Measurements from ENCODE around the gene TRNP1.

The TRNP1 gene

DNA sequence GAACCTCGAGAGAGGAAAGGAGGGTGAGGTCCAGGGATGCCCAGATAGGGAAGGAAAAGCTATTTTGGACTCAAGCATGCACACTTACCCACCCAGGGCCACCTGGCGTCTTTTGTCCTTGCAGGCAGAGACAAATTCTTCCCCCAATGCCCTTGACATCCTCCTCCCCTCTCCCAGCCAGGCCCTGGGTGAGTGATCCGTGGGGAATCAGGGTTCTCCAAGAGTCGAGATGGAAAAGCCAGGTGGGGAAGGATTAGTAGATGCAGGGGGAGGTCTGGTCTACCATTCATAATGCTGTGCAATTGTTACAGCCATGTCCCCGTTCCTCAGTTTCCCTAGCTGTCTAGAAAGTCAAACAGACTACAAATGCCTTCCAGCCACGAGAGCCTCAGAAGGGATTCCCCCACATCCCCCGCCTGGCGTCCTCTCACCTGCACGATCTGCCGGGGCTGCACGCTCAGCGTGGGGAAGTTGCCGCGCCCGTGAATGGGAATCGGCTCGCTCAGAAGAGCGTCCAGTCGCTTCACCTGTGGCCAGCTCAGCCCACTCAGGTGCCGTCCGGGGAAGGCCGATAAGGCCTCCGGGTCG, 18.6 kb downstream of the TRNP1 start:
- Mint-ChIP-seq H3K27me3 (peaks cover 14% of the 10 kb centered on the region), H3K36me3 (ENCODE audit: low read depth) (no peaks in the 10 kb centered on the region), H3K4me1 (ENCODE audit: low read depth) (peaks cover 23% of the 10 kb centered on the region), H3K9me3 (no peaks in the 10 kb centered on the region), H3K27ac (no peak overlapping the region), H3K4me3 (no peak overlapping the region)
- intact Hi-C loops (cut with micrococcal nuclease): no loop called here

DNA sequence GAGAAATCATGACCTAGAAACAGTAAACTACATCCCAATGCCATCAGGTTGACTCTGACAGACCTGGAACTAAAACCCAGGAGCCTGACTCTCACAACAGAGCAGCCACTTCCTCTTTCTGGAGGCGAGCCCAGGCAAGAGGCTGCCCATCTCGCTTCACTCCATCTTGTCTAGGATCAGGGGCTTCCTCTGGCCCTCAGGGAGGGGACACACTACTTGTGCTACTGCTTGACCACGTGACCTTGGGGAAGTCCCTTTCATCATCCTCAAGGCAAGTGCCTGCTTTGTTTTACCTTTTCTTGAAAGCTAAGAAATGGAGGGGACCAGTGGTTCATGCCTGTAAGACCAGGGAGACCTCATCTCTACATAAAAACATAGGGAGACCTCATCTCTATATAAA, 21.8 kb downstream of the TRNP1 start:
- Mint-ChIP-seq H3K27me3 (peaks cover 14% of the 10 kb centered on the region), H3K4me3 (no peak overlapping the region), H3K4me1 (ENCODE audit: low read depth) (peaks cover 17% of the 10 kb centered on the region), H3K36me3 (ENCODE audit: low read depth) (no peaks in the 10 kb centered on the region), H3K27ac (no peak overlapping the region), H3K9me3 (no peaks in the 10 kb centered on the region)
- intact Hi-C loops (cut with micrococcal nuclease): no loop called here

DNA sequence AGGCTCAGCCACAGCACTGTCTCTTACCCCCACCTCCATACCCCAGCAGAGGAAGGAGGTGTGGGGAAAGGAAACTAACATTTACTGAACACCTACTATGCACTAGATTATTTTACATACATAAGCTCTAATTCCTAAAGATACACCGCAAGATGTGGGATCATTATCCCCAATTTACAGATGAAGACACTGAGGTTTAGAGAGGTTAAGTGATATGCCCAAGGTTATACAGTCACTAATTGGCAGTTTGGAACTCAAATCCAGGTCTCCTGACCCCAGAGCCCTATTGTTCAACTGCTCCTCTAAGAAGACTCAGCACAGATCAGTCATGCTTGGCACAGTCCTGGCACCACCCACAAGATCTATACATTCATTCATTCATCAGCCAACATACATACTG, 22.9 kb downstream of the TRNP1 start:
- intact Hi-C loops (cut with micrococcal nuclease): no loop called here
- H3K27ac Mint-ChIP-seq: no peak overlapping the region
- H3K9me3 Mint-ChIP-seq: no peaks in the 10 kb centered on the region
- H3K4me3 Mint-ChIP-seq: no peak overlapping the region
- no peaks in the 10 kb centered on the region for H3K36me3 Mint-ChIP-seq (ENCODE audit: low read depth)
- peaks cover 16% of the 10 kb centered on the region for H3K4me1 Mint-ChIP-seq (ENCODE audit: low read depth)
- peaks cover 11% of the 10 kb centered on the region for H3K27me3 Mint-ChIP-seq

DNA sequence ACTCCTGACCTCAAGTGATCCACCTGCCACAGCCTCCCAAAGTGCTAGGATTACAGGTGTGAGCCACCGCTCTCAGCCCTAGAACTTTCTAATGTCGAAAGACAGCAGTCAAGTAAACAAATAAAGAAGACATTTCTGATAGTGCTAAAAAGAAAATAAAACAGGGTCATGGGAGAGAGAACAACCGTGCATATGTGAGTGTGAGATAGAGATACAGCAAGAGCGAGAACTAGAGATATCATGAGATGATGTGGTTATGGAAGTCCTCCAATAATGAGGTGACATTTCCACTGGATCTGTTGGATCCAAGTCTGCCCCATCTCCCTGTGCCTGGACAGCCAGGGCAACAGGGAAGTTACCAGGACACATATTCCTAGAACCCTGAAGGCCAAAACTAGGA, 23.7 kb downstream of the TRNP1 start:
- no peak overlapping the region for H3K27ac Mint-ChIP-seq
- intact Hi-C loops (cut with micrococcal nuclease): no loop called here
- H3K36me3 Mint-ChIP-seq (ENCODE audit: low read depth): no peaks in the 10 kb centered on the region
- peaks cover 3% of the 10 kb centered on the region for H3K27me3 Mint-ChIP-seq
- no peak overlapping the region for H3K4me3 Mint-ChIP-seq
- H3K4me1 Mint-ChIP-seq (ENCODE audit: low read depth): peaks cover 24% of the 10 kb centered on the region
- no peaks in the 10 kb centered on the region for H3K9me3 Mint-ChIP-seq

DNA sequence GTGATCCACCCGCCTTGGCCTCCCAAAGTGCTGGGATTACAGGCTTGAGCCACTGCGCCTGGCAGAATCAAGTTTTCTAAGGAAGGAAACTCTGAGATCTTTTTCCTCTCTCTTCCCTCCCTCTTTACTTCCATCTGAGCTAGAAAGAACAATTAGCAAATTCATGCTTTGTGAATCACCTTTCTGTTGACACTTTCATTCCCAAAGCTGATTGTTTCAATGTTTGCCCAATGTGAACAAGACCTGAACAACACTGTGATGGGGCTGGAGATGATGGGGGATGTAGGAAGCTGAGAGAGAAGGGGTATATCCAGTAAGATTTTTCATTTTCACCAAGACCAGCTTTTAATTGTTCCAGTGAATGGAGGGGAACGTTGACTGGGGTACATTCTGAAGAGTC, 24.8 kb downstream of the TRNP1 start:
- H3K27me3 Mint-ChIP-seq: peaks cover 2% of the 10 kb centered on the region
- no peaks in the 10 kb centered on the region for H3K9me3 Mint-ChIP-seq
- no peak overlapping the region for H3K27ac Mint-ChIP-seq
- intact Hi-C loops (cut with micrococcal nuclease): no loop called here
- H3K36me3 Mint-ChIP-seq (ENCODE audit: low read depth): no peaks in the 10 kb centered on the region
- H3K4me1 Mint-ChIP-seq (ENCODE audit: low read depth): peaks cover 18% of the 10 kb centered on the region
- no peak overlapping the region for H3K4me3 Mint-ChIP-seq

DNA sequence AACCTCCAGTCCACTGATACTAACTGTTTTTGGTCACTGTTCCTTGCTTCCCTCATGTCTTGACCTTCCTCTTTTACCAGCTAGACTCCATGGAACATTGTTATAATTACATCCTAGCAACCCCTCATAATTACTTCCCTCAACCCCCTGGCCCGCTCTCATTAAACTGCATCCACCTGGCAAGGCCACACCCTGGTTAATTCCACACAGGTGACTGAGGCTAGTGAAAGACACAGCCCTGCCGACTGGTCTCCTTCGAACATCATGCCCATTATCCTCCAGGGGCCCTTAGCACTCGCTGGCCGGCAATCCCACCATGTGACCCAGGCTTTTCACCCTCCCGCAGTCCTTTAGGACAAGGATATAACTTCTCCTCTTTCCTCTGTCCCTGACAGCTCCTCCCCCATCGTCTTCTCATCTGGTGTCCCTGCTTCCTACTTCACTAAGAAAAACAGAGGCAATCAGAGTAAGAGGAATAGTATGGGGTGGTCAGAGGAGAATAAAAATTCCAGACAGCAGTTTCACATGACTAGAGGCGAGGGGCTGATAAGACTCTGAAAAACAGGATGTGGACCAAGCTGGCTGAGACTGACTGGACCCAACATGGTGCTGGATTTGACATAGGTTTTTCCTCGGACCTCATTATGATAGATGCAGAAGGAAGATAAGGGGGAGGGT, 28.0 kb downstream of the TRNP1 start:
- Mint-ChIP-seq H3K9me3 (no peaks in the 10 kb centered on the region), H3K36me3 (ENCODE audit: low read depth) (no peaks in the 10 kb centered on the region), H3K27me3 (peaks cover 2% of the 10 kb centered on the region), H3K4me1 (ENCODE audit: low read depth) (peaks cover 13% of the 10 kb centered on the region), H3K4me3 (no peak overlapping the region), H3K27ac (no peak overlapping the region)
- intact Hi-C loops (cut with micrococcal nuclease): no loop called here

DNA sequence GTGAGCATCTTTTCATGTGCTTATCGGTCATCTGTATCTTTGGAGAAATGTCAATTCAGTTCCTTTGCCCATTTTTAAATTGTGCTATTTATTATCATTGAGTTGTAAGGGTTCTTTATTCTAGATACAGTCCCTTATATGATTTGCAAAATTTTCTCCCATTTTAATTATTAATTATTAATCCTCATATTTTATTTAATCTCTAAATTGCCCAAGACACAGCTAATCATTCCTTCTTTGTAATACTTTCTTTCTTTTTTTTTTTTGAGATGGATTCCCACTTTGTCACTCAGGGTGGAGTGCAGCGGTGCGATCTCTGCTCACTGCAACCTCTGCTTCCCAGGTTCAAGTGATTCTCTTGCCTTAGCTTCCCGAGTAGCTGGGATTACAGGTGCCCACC, 32.2 kb downstream of the TRNP1 start:
- H3K27me3 Mint-ChIP-seq: peaks cover 8% of the 10 kb centered on the region
- peaks cover 39% of the 10 kb centered on the region for H3K4me1 Mint-ChIP-seq (ENCODE audit: low read depth)
- no peaks in the 10 kb centered on the region for H3K9me3 Mint-ChIP-seq
- no peaks in the 10 kb centered on the region for H3K36me3 Mint-ChIP-seq (ENCODE audit: low read depth)
- H3K27ac Mint-ChIP-seq: no peak overlapping the region
- intact Hi-C loops (cut with micrococcal nuclease): no loop called here
- no peak overlapping the region for H3K4me3 Mint-ChIP-seq

DNA sequence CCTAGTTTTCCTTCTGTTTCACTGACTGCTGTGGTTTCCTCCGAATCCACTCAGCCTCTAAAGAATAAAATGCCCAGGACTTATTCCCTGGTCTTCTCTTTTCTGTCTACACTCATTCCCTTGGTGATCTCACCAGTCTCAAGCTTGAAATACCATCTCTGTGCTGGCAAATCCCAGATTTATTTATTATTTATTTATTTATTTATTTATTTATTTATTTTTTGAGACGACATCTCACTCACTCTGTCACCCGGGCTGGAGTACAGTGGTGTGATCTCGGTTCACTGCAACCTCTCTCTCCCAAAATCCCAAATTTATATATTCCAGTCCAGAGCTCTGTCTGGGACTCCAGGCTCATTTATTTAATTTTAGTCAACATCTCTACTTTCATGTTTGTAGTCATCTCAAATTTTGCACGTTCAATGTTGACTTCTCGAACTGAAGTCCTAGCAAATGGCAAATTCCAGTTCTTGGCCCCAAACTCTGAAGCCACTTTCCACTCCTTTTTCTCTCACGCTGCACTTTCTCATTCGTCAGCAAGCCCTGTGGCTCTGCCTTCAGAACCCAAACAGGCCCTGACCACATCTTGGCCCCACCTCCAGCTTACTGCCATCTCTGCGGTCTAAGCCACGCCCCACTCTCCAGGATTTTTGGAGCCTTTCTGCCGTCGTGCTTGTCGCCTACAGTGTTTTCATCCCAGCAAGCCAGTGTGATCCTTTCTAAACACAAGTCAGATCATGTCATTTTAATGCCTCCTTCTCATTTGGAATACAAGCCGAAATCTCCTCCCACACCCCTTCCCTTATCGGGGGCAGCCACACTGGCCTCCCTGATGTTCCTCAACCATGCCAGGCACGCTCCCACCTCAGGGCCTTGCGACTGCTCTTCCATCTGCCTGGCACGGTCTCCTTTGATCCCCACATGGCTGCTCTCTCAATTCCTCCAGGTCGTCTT, 33.4 kb downstream of the TRNP1 start:
- no peaks in the 10 kb centered on the region for H3K9me3 Mint-ChIP-seq
- no peak overlapping the region for H3K4me3 Mint-ChIP-seq
- H3K27me3 Mint-ChIP-seq: peaks cover 8% of the 10 kb centered on the region
- H3K36me3 Mint-ChIP-seq (ENCODE audit: low read depth): no peaks in the 10 kb centered on the region
- H3K27ac Mint-ChIP-seq: peak overlapping the region; percentile 55
- intact Hi-C loops (cut with micrococcal nuclease): no loop called here
- H3K4me1 Mint-ChIP-seq (ENCODE audit: low read depth): peaks cover 36% of the 10 kb centered on the region

DNA sequence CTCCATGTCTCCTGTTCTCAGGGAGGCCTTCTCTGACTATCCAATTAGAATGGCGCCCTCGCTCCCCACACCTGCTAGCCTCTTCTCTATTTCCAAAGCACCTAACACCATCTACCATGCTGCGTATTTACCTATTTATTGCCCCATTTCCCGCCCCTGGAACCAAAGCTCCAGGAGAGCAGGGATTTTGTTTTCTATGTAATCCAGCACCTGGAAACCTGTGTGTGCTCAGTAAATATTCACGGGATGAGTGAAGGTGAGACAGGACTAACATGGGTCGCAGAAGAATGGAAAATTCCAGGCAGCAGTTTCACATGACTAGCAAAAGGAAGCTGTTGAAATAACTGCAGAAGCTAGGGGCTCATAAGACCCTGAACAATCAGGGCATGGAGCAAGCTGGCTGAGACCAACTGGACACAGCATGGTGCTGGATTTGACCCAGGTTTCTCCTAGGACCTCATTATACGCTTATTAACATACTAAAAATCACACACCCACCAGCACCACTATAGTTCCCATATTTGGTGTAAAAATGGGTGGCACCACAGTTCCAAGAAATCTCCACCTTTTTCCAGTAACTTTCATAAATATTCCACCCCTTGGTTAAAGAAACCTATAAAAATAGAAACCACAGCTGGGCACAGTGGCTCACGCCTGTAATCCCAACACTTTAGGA, 34.2 kb downstream of the TRNP1 start:
- Mint-ChIP-seq H3K9me3 (no peaks in the 10 kb centered on the region), H3K4me1 (ENCODE audit: low read depth) (peaks cover 36% of the 10 kb centered on the region), H3K4me3 (peak overlapping the region; percentile 9), H3K36me3 (ENCODE audit: low read depth) (no peaks in the 10 kb centered on the region), H3K27ac (peak overlapping the region; percentile 55), H3K27me3 (peaks cover 8% of the 10 kb centered on the region)
- intact Hi-C loops (cut with micrococcal nuclease): no loop called here

DNA sequence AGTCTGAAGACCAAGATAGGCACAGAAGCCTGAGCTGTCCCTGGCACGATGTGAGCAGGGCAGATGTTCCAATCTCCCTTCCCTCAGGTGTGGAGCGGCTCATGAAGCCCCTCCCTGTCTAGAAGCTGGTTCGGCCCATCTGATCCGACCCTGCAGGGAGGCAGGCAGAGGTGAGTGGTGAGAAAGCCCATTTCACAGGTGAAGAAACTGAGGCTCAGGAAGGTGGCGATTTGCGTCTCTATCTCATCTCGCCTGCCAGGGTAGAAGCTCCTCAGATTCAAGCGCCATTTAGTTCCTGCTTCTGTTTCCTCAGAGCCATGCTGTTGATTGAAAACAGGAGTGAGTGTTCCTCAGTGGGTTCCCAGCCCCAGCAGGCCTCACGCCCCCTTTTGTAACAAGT, 36.0 kb downstream of the TRNP1 start:
- intact Hi-C loops (cut with micrococcal nuclease): no loop called here
- Mint-ChIP-seq H3K4me1 (ENCODE audit: low read depth) (peaks cover 36% of the 10 kb centered on the region), H3K27me3 (peaks cover 6% of the 10 kb centered on the region), H3K36me3 (ENCODE audit: low read depth) (no peaks in the 10 kb centered on the region), H3K9me3 (no peaks in the 10 kb centered on the region), H3K27ac (no peak overlapping the region), H3K4me3 (no peak overlapping the region)

DNA sequence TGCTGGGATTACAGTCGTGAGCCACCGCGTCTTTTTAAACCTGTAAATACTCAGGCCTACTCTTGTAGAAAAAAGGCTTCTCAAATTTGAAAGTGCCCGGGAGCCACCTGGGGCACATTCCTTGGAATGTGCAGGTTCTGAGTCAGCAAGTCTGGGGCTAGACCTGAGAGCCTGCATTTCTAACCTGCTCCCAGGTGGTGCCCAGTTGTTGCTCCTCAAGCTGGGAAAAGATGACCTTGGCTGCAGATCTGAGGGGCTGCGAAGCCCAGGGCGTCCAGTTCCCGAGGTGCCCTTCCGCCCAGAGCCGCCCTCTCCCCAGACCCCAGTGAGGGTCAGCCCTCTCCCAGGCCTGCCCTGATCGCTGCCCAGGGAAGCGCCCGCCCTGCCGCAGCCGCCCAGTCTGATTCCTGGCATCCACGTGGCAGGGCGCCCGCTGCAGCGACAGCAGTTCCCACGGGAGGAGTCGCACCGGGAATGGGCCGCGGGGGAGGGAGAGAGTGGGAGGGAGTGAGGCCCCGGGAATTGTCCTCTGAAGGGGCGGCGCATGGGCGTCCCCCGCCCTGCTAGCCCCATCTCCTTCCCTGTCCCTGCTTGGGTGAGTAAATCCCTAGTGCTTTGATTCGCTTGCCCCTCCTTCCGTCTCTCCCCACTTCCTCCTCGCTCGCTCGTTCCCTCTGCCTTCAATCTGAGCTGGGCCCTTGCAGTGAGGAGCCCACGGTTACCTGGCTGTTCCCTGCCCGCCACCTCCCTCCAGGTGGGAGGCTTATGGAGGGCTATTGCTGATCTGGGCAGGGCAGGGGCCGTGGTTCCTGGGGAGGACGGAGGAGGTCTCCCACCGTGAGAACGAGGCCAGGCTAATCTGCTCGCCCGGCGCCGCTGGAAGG, 38.0 kb downstream of the TRNP1 start:
- H3K27me3 Mint-ChIP-seq: peaks cover 13% of the 10 kb centered on the region
- peaks cover 42% of the 10 kb centered on the region for H3K4me1 Mint-ChIP-seq (ENCODE audit: low read depth)
- intact Hi-C loops (cut with micrococcal nuclease): no loop called here
- H3K27ac Mint-ChIP-seq: peak overlapping the region; percentile 35
- H3K9me3 Mint-ChIP-seq: no peaks in the 10 kb centered on the region
- peak overlapping the region; percentile 40 for H3K4me3 Mint-ChIP-seq
- no peaks in the 10 kb centered on the region for H3K36me3 Mint-ChIP-seq (ENCODE audit: low read depth)

DNA sequence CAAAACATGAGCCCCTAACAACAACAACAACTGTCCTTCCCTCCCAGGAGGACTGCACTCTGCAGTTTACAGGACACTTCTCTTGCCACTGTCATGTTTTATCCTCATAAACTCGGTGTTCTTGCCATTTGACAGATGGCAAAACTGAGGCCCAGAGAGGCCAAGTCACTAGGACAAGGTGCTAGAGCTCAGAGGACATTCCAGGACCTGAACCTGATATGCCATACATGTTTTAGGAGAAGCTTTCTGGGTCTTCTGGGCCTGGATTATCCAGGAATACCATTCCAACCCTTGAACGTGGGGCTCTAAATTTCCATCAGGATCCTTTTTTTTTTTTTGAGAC, 38.6 kb downstream of the TRNP1 start:
- H3K36me3 Mint-ChIP-seq (ENCODE audit: low read depth): no peaks in the 10 kb centered on the region
- intact Hi-C loops (cut with micrococcal nuclease): no loop called here

DNA sequence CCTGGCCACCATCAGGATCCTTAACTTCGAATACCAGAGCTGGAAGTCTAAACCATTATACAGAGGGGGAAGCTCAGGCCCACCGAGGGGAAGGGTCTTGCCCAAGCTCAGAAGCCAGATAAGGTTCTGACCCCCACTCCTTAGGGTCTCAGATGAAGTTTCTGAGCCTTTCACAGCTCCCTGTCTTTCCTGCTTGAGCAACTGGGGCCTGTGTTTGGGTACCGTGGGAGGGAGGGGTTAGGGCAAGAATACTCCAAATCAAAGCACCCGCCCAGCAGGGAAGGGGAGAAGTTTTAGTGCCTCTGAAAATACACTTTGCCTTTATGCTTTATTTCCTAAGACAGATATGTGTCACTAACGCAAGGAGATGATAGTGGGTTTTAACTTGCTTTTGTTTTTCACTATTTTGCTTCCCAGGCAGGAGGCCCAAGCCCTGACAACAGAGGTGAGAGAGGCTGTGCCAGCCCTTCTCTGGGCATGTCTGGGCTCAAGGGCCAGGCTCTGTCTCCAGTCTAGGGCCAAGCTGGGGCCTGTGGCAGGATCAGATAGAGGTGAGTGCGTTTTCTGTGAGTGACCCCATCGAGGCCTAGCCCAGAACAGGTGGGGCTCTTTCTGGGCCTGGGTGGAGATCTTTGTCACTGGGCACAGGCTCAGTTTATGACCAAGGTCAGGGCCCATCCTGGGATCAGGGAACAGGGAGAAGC, 39.7 kb downstream of the TRNP1 start:
- H3K36me3 Mint-ChIP-seq (ENCODE audit: low read depth): no peaks in the 10 kb centered on the region
- no peaks in the 10 kb centered on the region for H3K9me3 Mint-ChIP-seq
- H3K4me1 Mint-ChIP-seq (ENCODE audit: low read depth): peaks cover 39% of the 10 kb centered on the region
- peaks cover 9% of the 10 kb centered on the region for H3K27me3 Mint-ChIP-seq
- H3K4me3 Mint-ChIP-seq: no peak overlapping the region
- H3K27ac Mint-ChIP-seq: no peak overlapping the region
- intact Hi-C loops (cut with micrococcal nuclease): no loop called here

More for the DNA sequence above, 38.6 kb downstream of the TRNP1 start:
- Mint-ChIP-seq H3K4me3 (peak overlapping the region; percentile 40), H3K27ac (peak overlapping the region; percentile 35), H3K9me3 (no peaks in the 10 kb centered on the region), H3K27me3 (peaks cover 13% of the 10 kb centered on the region), H3K4me1 (ENCODE audit: low read depth) (peaks cover 38% of the 10 kb centered on the region)

All from dendritic cell treated with granulocyte-macrophage colony-stimulating factor and Interleukin-4, amounts not matched to agents 40 ng/mL and 50 ng/mL, for 4 days (primary cell).